ENCODE results near the gene ANXA2.

DNA sequence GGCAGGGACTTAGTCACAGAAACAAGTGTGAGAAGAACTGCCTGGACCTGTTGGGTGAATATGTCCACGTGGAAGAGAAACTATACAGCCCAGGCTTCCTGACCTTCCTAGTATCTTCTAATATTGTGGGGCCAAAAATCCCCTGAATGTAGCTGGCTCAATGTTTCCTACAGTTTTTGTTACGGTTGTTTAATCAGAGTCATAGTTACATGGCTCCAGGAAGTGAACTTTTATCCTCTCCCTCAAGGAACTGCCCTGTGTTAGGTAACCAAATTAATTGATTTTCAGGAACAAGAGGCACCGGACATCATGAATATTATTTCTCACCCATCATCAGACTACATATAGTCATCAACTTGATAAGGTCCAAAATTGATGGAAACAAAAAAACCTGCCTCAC, 59.0 kb downstream of the ANXA2 start:
- TF ChIP-seq, protein P1, sequence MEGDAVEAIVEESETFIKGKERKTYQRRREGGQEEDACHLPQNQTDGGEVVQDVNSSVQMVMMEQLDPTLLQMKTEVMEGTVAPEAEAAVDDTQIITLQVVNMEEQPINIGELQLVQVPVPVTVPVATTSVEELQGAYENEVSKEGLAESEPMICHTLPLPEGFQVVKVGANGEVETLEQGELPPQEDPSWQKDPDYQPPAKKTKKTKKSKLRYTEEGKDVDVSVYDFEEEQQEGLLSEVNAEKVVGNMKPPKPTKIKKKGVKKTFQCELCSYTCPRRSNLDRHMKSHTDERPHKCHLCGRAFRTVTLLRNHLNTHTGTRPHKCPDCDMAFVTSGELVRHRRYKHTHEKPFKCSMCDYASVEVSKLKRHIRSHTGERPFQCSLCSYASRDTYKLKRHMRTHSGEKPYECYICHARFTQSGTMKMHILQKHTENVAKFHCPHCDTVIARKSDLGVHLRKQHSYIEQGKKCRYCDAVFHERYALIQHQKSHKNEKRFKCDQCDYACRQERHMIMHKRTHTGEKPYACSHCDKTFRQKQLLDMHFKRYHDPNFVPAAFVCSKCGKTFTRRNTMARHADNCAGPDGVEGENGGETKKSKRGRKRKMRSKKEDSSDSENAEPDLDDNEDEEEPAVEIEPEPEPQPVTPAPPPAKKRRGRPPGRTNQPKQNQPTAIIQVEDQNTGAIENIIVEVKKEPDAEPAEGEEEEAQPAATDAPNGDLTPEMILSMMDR (IDR thresholded peaks at IDR 0.05) = no peak
- no peak for TF ChIP-seq EZH2 (IDR thresholded peaks at IDR 0.05; ENCODE audit: borderline replicate concordance, insufficient read depth, low read depth, low read length, poor library complexity, severe bottlenecking)
